ENCODE results near the gene LRP1B. TPM values are rescaled to one million over a fixed set of nuclear protein-coding genes. Genes with fewer than 3 reads are reported as not detected.
"Not testable (repeated sequence)": the region's sequence is repeated elsewhere in the genome, so short reads cannot be mapped to it uniquely, and the experiment has no call there.

Gene LRP1B
- polyA plus RNA-seq, 1 donor from 2014 or later: 12.7 TPM

GRCh38 chr2:142088058-142088568 lies 42.7 kb downstream of the LRP1B start:
- Histone ChIP-seq H3K27ac (ENCODE audit: low read length) (no peak overlapping the region), H3K4me3 (ENCODE audit: low read length) (no peak overlapping the region), H4K20me1 (ENCODE audit: insufficient read depth) (no peaks in the 10 kb centered on the region), H3K9me2 (ENCODE audit: insufficient read depth, low read length) (no peaks in the 10 kb centered on the region), H3K27me3 (ENCODE audit: insufficient read depth, low read depth, low read length) (no peaks in the 10 kb centered on the region), H3K9ac (ENCODE audit: low read length) (no peak overlapping the region), H3K9me3 (ENCODE audit: low read length) (no peaks in the 10 kb centered on the region), H2AFZ (ENCODE audit: low read depth, low read length) (no peak overlapping the region), H3F3A (ENCODE audit: insufficient read depth, low read length, poor library complexity, severe bottlenecking) (no peaks in the 10 kb centered on the region), H3K36me3 (ENCODE audit: insufficient read depth, low read length) (no peaks in the 10 kb centered on the region), H3K4me2 (ENCODE audit: low read length) (no peak overlapping the region), H3K79me2 (replicated peaks; ENCODE audit: insufficient read depth, low read length) (no peaks in the 10 kb centered on the region)
- TF ChIP-seq SMC3 (conservative IDR thresholded peaks at IDR 0.05; ENCODE audit: poor library complexity) (no peak), MXI1 (conservative IDR thresholded peaks at IDR 0.05; ENCODE audit: poor library complexity, severe bottlenecking) (no peak), RAD21 (conservative IDR thresholded peaks at IDR 0.05) (no peak), REST (IDR thresholded peaks at IDR 0.05; ENCODE audit: borderline replicate concordance) (no peak), POLR2AphosphoS5 (IDR thresholded peaks at IDR 0.05) (no peak), CTCF (IDR thresholded peaks at IDR 0.05; ENCODE audit: poor library complexity, severe bottlenecking) (no peak), TAF1 (IDR thresholded peaks at IDR 0.05; ENCODE audit: low read depth) (no peak), EZH2 (IDR thresholded peaks at IDR 0.05; ENCODE audit: borderline replicate concordance, insufficient read depth, low read length, poor library complexity, severe bottlenecking) (no peak), EP300 (conservative IDR thresholded peaks at IDR 0.05; ENCODE audit: poor library complexity, severe bottlenecking) (no peak)

DNA sequence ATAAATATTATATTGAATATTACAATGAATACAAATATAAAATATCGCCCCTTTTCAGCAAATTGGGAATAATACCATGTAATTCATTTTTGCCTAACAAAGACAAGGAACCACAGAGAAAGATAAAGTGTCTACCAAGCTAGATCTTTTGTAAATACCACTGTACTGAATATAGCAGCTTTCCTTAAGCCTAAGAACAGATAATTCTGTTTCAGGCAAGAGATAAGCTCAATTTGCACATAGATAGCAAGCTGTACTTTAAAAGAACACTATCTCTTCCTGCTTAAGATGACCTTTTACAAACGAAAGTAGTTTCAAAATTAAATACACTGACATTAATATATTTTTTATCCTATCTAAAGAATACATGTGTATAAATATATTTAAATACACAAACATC lies 43.2 kb downstream of the LRP1B start:
- H3F3A ChIP-seq (ENCODE audit: insufficient read depth, low read length, poor library complexity, severe bottlenecking); H3K27me3 ChIP-seq (ENCODE audit: insufficient read depth, low read depth, low read length); H3K27ac ChIP-seq (ENCODE audit: low read length); H3K9me2 ChIP-seq (ENCODE audit: insufficient read depth, low read length); H3K4me2 ChIP-seq (ENCODE audit: low read length); H3K36me3 ChIP-seq (ENCODE audit: insufficient read depth, low read length); H4K20me1 ChIP-seq (ENCODE audit: insufficient read depth); H3K9ac ChIP-seq (ENCODE audit: low read length); H3K4me3 ChIP-seq (ENCODE audit: low read length); H2AFZ ChIP-seq (ENCODE audit: low read depth, low read length); H3K79me2 ChIP-seq (replicated peaks; ENCODE audit: insufficient read depth, low read length); H3K9me3 ChIP-seq (ENCODE audit: low read length): not testable (repeated sequence)

- H3F3A ChIP-seq (ENCODE audit: insufficient read depth, low read length, poor library complexity, severe bottlenecking): no peaks in the 10 kb centered on the region
- H3K36me3 ChIP-seq (ENCODE audit: insufficient read depth, low read length): no peaks in the 10 kb centered on the region
- H2AFZ ChIP-seq (ENCODE audit: low read depth, low read length): no peak overlapping the region
- TF ChIP-seq TAF1 (IDR thresholded peaks at IDR 0.05; ENCODE audit: low read depth): no peak
- TF ChIP-seq EP300 (conservative IDR thresholded peaks at IDR 0.05; ENCODE audit: poor library complexity, severe bottlenecking): no peak
- TF ChIP-seq REST (IDR thresholded peaks at IDR 0.05; ENCODE audit: borderline replicate concordance): no peak
- no peak for TF ChIP-seq SMC3 (conservative IDR thresholded peaks at IDR 0.05; ENCODE audit: poor library complexity)
- TF ChIP-seq EZH2 (IDR thresholded peaks at IDR 0.05; ENCODE audit: borderline replicate concordance, insufficient read depth, low read length, poor library complexity, severe bottlenecking): no peak
- no peak for TF ChIP-seq POLR2AphosphoS5 (IDR thresholded peaks at IDR 0.05)
- TF ChIP-seq RAD21 (conservative IDR thresholded peaks at IDR 0.05): no peak
- TF ChIP-seq MXI1 (conservative IDR thresholded peaks at IDR 0.05; ENCODE audit: poor library complexity, severe bottlenecking): no peak
- no peak for TF ChIP-seq CTCF (IDR thresholded peaks at IDR 0.05; ENCODE audit: poor library complexity, severe bottlenecking)
- H3K9ac ChIP-seq (ENCODE audit: low read length): no peak overlapping the region
- H4K20me1 ChIP-seq (ENCODE audit: insufficient read depth): no peaks in the 10 kb centered on the region
- no peak overlapping the region for H3K4me2 ChIP-seq (ENCODE audit: low read length)
- H3K4me3 ChIP-seq (ENCODE audit: low read length): no peak overlapping the region
- H3K79me2 ChIP-seq (replicated peaks; ENCODE audit: insufficient read depth, low read length): no peaks in the 10 kb centered on the region
- no peaks in the 10 kb centered on the region for H3K9me2 ChIP-seq (ENCODE audit: insufficient read depth, low read length)
- H3K27me3 ChIP-seq (ENCODE audit: insufficient read depth, low read depth, low read length): no peaks in the 10 kb centered on the region
- no peaks in the 10 kb centered on the region for H3K9me3 ChIP-seq (ENCODE audit: low read length)
- H3K27ac ChIP-seq (ENCODE audit: low read length): no peak overlapping the region
These were observed 48.4 kb downstream of the LRP1B start for GRCh38 chr2:142082368-142082767.

All from neural cell (in vitro differentiated cells).